Adrenal gland (tissue), 5 donors: ENCODE measurements around the gene AAR2.

Source experiments
- POLR2A ChIP-seq, 2 donors: fragments of 450-650 bp; IDR thresholded peaks; one replicate each; pipeline ENCODE4 v1.6.1; 2017; ENCODE audit warnings: antibody characterized with exemption in 2 of 2, mild to moderate bottlenecking in 2 of 2, moderate library complexity in 1 of 2
- TF ChIP-seq, protein P1 (sequence below), 6 experiments: fragments of 450-650 bp in 4 of 6; fragments of 200-600 bp in 2 of 6; sonication (generic) in 1 of 6; IDR thresholded peaks; 1 replicate in 5 of 6; 2 replicates in 1 of 6; pipeline versions ENCODE4 v1.5.1 to v1.8.0; 2016 to 2021; ENCODE audit warnings: antibody characterized with exemption in 6 of 6, mild to moderate bottlenecking in 2 of 6, moderate library complexity in 1 of 6
- donor health status: DM: no; HTN: no; CAD: no.

DNA sequence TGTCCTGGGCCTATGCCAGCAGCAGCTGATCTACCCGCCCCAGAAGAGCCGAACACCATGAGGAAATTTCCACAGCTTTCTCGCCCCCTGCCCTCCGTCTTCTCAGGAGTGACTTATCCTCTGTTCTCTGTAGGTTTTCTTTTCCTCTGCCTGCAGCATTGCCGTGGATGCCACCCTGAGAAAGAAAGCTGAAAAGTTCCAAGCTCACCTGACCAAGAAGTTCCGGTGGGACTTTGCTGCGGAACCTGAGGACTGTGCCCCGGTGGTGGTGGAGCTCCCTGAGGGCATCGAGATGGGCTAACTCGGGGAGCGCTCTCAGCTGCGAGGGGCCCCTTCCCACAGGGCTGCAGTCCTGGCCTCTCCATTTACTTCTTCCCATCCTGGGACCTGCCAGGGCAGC lies 19.2 kb downstream of the AAR2 start:
- TF ChIP-seq, protein P1, sequence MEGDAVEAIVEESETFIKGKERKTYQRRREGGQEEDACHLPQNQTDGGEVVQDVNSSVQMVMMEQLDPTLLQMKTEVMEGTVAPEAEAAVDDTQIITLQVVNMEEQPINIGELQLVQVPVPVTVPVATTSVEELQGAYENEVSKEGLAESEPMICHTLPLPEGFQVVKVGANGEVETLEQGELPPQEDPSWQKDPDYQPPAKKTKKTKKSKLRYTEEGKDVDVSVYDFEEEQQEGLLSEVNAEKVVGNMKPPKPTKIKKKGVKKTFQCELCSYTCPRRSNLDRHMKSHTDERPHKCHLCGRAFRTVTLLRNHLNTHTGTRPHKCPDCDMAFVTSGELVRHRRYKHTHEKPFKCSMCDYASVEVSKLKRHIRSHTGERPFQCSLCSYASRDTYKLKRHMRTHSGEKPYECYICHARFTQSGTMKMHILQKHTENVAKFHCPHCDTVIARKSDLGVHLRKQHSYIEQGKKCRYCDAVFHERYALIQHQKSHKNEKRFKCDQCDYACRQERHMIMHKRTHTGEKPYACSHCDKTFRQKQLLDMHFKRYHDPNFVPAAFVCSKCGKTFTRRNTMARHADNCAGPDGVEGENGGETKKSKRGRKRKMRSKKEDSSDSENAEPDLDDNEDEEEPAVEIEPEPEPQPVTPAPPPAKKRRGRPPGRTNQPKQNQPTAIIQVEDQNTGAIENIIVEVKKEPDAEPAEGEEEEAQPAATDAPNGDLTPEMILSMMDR (IDR thresholded peaks at IDR 0.05): no peak
- TF ChIP-seq POLR2A (IDR thresholded peaks at IDR 0.05): no peak
